Pulmonary artery endothelial cell (primary cell): ENCODE results near the gene KDM5C. TPM values are rescaled to one million over a fixed set of nuclear protein-coding genes. Genes with fewer than 3 reads are reported as not detected.
A peak's percentile ranks its signal among the peaks of the same experiment; 100 is the strongest.

ENCODE experiments used
- DNase-seq: peaks from one replicate; pipeline ENCODE4 v3.0.0-alpha.2; 2011; ENCODE audit warnings: low read depth, low spot score
- total RNA-seq: library from RNA; depleted of rRNA; stranded (reverse); fragments of >200 nt; gene quantifications from 2 replicates; pipeline ENCODE4 v1.2.3, GENCODE V29; 2014

Gene KDM5C
- 62.6 and 100 TPM in 2 replicates for total RNA-seq

- peak; percentile 74 for DNase-seq
These were observed at the start of gene KDM5C for GRCh38 chrX:53224860-53225797. Gene KDM5C, minus strand, starts transcription at chrX:53225207. Its CDS starts 318 bp downstream, at chrX:53224889.

GRCh38 chrX:53272808-53273337 lies 47.9 kb upstream of the KDM5C start:
- DNase-seq: no peak

GRCh38 chrX:53269536-53270107 lies 44.6 kb upstream of the KDM5C start:
- DNase-seq: no peak

DNA sequence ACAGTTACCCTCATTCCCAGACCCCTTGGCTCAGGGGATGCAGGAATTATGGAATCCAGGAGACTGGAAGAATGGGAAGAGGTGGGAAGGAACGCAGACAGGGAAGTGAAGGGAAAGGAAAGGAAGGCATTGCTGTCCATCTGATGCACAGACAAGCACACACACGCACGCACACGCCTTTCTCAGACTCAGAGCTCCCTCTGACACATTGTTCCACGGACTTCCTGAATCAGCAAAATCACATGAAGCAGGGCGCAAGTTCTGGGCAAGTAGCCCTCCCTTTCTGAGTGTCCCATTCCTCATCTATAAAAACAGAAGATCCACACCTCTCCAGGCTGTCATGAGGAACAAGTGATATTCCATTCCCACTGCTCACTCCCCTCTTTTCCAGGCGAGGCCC lies 43.2 kb upstream of the KDM5C start:
- DNase-seq: no peak

- DNase-seq: no peak
These were observed 41.9 kb upstream of the KDM5C start for GRCh38 chrX:53266914-53267313.

DNA sequence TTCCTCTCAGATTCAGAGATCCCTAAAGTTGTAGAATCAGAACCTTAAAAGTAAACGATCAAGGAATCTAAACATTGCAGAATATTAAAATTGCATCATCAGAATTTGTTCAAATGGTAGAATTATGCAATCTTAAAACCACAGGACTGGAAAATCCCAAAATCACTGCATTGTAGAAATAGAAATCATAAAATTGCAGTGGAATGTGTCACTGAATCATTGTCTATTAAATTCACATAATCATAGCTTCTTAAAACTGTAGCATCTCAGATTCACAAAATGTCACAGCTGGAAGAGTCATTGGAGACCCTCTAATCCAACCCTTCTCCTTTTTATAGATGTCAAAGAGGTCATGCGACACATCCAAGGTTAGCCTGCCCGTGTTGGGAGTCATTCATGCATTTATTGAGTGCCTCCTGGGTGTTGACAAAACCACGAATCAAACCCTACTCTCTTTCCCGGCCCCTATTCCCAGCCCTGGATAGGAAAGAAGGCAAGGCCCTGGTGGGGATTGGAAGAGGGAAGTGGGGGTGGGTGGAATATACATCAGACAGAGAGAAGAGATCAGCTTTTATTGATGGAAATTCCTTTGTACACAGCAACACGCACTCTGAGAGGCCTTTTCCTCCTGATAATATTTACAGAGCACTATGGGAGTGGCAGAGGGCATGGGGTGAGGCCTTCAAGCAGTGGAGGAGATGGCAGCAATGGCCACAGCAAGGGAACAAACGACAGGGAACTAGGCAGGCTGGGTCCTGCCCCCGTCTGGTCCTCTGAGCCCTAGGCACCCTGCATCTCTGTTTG lies 41.0 kb upstream of the KDM5C start:
- no peak for DNase-seq

- DNase-seq: no peak
These were observed 38.6 kb upstream of the KDM5C start for GRCh38 chrX:53263597-53264094.

DNA sequence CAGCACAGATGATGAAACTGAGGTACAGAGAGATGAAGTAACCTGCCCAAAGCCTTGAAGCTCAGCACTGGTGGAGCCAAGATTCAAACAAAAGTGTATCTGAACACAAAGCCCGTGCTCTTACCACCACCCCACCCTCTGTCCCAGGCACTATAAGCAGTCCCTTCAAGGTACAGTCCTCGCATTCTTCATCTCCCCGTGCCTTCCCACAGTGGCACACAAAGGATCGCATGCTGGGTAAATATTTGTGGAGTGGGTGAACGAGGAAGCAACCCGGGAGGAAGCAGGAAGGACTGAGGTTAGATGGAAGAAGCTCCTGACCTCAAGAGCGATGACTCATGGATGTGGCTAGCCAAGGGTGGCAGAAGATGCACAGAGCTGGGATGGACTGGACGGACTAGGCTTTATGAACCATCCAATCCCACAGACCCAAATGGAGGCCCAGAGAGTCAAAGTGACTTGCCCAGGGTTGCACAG lies 37.9 kb upstream of the KDM5C start:
- DNase-seq: no peak

- no peak for DNase-seq
These were observed 37.3 kb upstream of the KDM5C start for GRCh38 chrX:53262189-53262917.

DNA sequence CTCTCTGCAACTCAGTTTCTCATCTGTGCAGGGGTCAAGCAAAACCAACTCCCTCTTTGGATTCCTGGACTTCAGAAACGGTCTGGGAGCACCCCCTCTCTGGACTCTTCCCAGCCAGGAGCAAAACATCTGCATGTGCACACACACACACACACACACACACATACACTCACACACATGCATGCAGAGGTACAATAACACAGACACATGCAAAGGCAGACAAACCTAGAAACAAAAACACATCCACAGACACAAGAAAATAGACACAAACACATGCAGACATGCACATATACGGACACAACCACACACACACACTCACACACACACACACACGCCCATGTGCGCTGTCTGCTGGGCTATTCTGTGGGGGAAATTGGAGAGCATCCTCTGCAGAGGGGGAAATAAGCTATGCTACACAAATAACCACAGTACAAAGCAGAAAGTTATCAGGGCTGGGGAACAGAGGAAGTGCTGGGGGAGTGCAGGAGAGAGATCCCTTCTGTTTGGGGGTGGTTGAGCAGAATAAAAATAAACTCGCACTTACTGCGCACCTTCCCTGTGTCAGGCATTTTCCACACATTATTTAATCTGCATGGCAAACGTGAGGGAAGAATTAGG lies 36.5 kb upstream of the KDM5C start:
- DNase-seq: no peak

DNA sequence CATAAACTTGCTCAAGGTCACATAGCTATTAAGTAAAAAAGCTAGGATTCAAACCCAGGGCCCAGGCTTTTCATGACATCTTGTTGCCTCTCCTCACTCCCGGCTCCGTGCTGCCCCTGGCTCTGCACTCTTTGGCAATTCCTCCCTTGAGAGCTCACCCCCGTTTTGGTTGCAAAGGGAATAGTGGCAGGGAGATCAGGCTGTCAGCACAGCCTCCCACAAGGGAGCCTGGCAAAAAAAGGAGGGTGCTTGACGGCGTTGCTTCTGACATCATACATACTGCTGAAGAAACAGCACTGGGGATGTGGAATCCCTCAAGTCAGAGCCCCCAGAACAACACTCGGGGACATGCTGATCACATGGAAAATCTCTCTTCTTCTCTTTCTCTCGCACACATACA lies 35.8 kb upstream of the KDM5C start:
- no peak for DNase-seq

- DNase-seq: no peak
These were observed 32.8 kb upstream of the KDM5C start for GRCh38 chrX:53257670-53258423.

DNA sequence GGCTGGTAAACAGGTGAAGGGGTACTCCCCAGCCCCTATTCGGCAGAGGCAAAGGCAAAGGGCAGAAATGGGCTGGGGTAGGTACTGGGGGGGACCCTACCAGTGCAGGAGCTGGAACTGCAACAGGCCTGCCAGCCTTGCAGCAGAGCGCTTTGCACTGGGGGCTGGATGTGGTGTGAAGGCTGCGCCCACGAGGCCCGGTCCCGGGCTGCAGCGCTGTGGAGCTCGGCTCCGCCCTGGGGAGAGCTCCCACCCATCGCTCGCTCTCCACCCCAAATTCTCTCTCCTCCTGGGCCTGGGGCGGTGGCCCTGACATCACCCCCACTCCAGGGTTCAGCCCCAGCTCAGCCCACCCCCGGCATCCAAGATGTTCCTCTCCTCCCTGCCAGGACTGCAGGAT lies 32.2 kb upstream of the KDM5C start:
- DNase-seq: no peak

DNA sequence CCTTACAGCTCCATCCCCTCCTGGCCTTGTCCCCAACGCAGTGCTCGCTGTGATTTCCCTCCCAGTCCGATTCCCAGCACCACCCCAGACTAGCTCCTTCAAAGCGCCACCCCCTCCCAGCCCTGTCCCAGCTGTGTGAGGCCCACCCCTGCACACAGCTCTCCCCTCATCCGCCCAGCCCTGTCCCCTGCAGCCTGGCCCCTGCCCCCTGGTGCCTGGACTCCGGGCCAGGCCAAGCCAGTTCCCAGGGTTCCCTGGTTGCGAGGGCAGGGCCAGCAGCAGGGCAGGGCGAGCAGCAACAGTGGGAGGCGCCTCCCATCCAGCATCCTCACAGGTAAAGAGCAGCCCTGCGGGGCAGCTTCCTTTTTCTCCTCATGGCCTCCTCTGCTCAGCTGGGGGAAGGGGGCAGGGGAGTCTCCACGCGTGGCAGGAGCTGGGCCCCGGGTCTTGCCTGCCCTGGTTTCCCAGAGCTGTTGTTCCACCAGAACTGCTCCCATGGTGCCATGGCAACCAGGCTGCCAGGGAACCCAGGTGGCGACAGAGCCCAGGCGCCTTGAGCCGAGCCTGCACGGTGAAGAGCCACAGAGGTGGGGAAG lies 31.5 kb upstream of the KDM5C start:
- no peak for DNase-seq

- DNase-seq: no peak
These were observed 30.8 kb upstream of the KDM5C start for GRCh38 chrX:53255738-53256191.

DNA sequence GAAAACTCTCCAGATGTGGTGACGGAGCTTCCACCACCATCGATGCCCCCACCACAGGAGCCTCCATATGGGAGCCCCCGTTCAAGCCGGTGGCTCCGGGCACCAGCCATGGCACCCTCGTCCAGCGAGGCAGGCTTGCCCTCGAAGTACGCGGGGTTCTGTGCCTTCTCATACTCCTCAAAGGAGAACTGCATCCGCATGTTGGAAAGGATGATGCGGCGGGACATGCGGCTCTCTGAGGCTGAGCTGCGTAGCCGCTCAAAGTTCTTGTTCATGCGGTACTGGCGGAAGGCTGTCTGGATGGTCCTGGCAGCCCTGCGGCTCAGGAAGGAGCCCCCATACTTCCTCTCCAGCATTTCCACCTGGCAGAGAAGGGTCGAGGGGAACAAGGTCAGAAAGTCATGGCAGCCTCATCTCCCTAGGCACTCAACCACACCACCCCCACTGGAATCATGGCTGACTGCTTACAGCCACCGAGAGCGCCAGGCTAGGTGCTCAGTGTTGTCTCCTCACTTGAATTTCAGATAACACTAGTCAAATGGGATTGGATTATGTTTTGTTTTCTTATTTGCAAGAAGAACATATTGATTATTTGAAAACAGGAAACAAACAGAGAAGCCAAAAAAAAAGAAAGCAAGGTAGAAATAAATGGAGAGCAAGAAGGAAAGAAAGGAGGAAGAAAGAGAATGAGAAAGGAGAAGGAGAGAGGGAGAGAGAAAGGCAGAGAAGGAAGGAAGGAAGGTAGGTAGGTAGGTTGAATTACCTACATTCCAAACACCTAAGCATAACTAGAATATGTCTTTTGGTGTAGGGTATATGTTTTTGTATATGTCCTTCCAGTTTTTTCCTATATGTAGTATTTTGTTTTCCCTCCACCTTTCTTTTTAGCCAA lies 29.8 kb upstream of the KDM5C start:
- DNase-seq: no peak

GRCh38 chrX:53253293-53254020 lies 28.4 kb upstream of the KDM5C start:
- no peak for DNase-seq
